Activated T-cell treated with anti-CD3 and anti-CD28 coated beads for 48 hours (primary cell): ENCODE measurements around the gene RUBCNL.
A peak's percentile ranks its signal among the peaks of the same experiment; 100 is the strongest.
"Not testable (repeated sequence)": the region's sequence is repeated elsewhere in the genome, so short reads cannot be mapped to it uniquely, and the experiment has no call there.

Experiments used
- DNase-seq: peaks from one replicate; pipeline ENCODE4 v3.0.0-alpha.2; 2020; ENCODE audit warnings: low read depth

Gene RUBCNL

GRCh38 chr13:46387064-46387851 lies at the start of gene RUBCNL:
TSS of gene RUBCNL (minus strand) at chr13:46387252. CDS start at chr13:46372475, 14,777 bp downstream.
- peak; percentile 47 for DNase-seq

GRCh38 chr13:46429558-46429957 lies 42.5 kb upstream of the RUBCNL start:
- DNase-seq, result not testable (repeated sequence)

- DNase-seq, result no peak
Observed at GRCh38 chr13:46405457-46405856, 18.4 kb upstream of the RUBCNL start.

GRCh38 chr13:46404733-46405100 lies 17.7 kb upstream of the RUBCNL start:
- no peak for DNase-seq

- DNase-seq, result no peak
Observed at GRCh38 chr13:46403851-46404732, 17.0 kb upstream of the RUBCNL start.

- no peak for DNase-seq
Observed at GRCh38 chr13:46402178-46402577, 15.1 kb upstream of the RUBCNL start.

- no peak for DNase-seq
Observed at GRCh38 chr13:46401432-46401831, 14.4 kb upstream of the RUBCNL start.

GRCh38 chr13:46396341-46396740 lies 9.3 kb upstream of the RUBCNL start:
- no peak for DNase-seq

GRCh38 chr13:46392967-46393366 lies 5.9 kb upstream of the RUBCNL start:
- no peak for DNase-seq

GRCh38 chr13:46389457-46390451 lies 2.7 kb upstream of the RUBCNL start:
- DNase-seq, result no peak

- no peak for DNase-seq
Observed at GRCh38 chr13:46388846-46389245, 1.8 kb upstream of the RUBCNL start.

- DNase-seq, result no peak
Observed at GRCh38 chr13:46388308-46388707, 1.3 kb upstream of the RUBCNL start.

- no peak for DNase-seq
Observed at GRCh38 chr13:46386392-46387063, 524 bp downstream of the RUBCNL start.

- DNase-seq, result no peak
Observed at GRCh38 chr13:46385946-46386345, 1.1 kb downstream of the RUBCNL start.

- no peak for DNase-seq
Observed at GRCh38 chr13:46383383-46383782, 3.7 kb downstream of the RUBCNL start.

GRCh38 chr13:46382224-46382623 lies 4.8 kb downstream of the RUBCNL start:
- DNase-seq, result no peak

- DNase-seq, result no peak
Observed at GRCh38 chr13:46380242-46380641, 6.8 kb downstream of the RUBCNL start.

GRCh38 chr13:46379611-46380010 lies 7.4 kb downstream of the RUBCNL start:
- no peak for DNase-seq

GRCh38 chr13:46378411-46378810 lies 8.6 kb downstream of the RUBCNL start:
- DNase-seq, result no peak

- DNase-seq, result no peak
Observed at GRCh38 chr13:46377554-46377953, 9.5 kb downstream of the RUBCNL start.

GRCh38 chr13:46374710-46375109 lies 12.3 kb downstream of the RUBCNL start:
- no peak for DNase-seq
